Measurements from ENCODE around the gene CCNF.

Gene CCNF

GRCh38 chr16:2500430-2500917 lies 71.2 kb downstream of the CCNF start:
- no peak for TF ChIP-seq CTCF (IDR thresholded peaks at IDR 0.05)
- Mint-ChIP-seq H3K27ac (no peak overlapping the region), H3K4me3 (no peak overlapping the region), H3K27me3 (ENCODE audit: low read depth, poor library complexity) (peaks cover 3% of the 10 kb centered on the region), H3K9me3 (no peaks in the 10 kb centered on the region), H3K36me3 (ENCODE audit: low read depth) (peaks cover 6% of the 10 kb centered on the region), H3K4me1 (peaks cover 37% of the 10 kb centered on the region)
- no peak for DNase-seq

GRCh38 chr16:2500918-2501750 lies 71.9 kb downstream of the CCNF start:
- peaks cover 37% of the 10 kb centered on the region for H3K4me1 Mint-ChIP-seq
- H3K27me3 Mint-ChIP-seq (ENCODE audit: low read depth, poor library complexity) = peaks cover 3% of the 10 kb centered on the region
- peaks cover 6% of the 10 kb centered on the region for H3K36me3 Mint-ChIP-seq (ENCODE audit: low read depth)
- H3K9me3 Mint-ChIP-seq = no peaks in the 10 kb centered on the region
- H3K4me3 Mint-ChIP-seq = peak overlapping the region; percentile 36
- TF ChIP-seq CTCF (IDR thresholded peaks at IDR 0.05) = peak; percentile 99
- no peak overlapping the region for H3K27ac Mint-ChIP-seq
- peak; percentile 94 for DNase-seq

- TF ChIP-seq CTCF (IDR thresholded peaks at IDR 0.05) = no peak
- H3K9me3 Mint-ChIP-seq = no peaks in the 10 kb centered on the region
- H3K36me3 Mint-ChIP-seq (ENCODE audit: low read depth) = peaks cover 6% of the 10 kb centered on the region
- no peak for DNase-seq
- peaks cover 3% of the 10 kb centered on the region for H3K27me3 Mint-ChIP-seq (ENCODE audit: low read depth, poor library complexity)
- peaks cover 31% of the 10 kb centered on the region for H3K4me1 Mint-ChIP-seq
- no peak overlapping the region for H3K27ac Mint-ChIP-seq
- H3K4me3 Mint-ChIP-seq = peak overlapping the region; percentile 44
Observed at GRCh38 chr16:2501946-2502895, 73.0 kb downstream of the CCNF start.

GRCh38 chr16:2505695-2506094 lies 76.4 kb downstream of the CCNF start:
- Mint-ChIP-seq H3K27me3 (ENCODE audit: low read depth, poor library complexity) (peaks cover 11% of the 10 kb centered on the region), H3K27ac (peak overlapping the region; percentile 84), H3K36me3 (ENCODE audit: low read depth) (no peaks in the 10 kb centered on the region)

GRCh38 chr16:2507052-2507659 lies 77.9 kb downstream of the CCNF start:
- Mint-ChIP-seq H3K4me1 (peaks cover 41% of the 10 kb centered on the region), H3K27me3 (ENCODE audit: low read depth, poor library complexity) (peaks cover 14% of the 10 kb centered on the region), H3K36me3 (ENCODE audit: low read depth) (no peaks in the 10 kb centered on the region), H3K4me3 (no peak overlapping the region), H3K9me3 (no peaks in the 10 kb centered on the region), H3K27ac (peak overlapping the region; percentile 54)
- no peak for TF ChIP-seq CTCF (IDR thresholded peaks at IDR 0.05)
- DNase-seq = no peak

More at GRCh38 chr16:2505695-2506094, 76.4 kb downstream of the CCNF start:
- Mint-ChIP-seq H3K4me3 (no peak overlapping the region), H3K4me1 (peaks cover 32% of the 10 kb centered on the region), H3K9me3 (no peaks in the 10 kb centered on the region)
- no peak for DNase-seq
- no peak for TF ChIP-seq CTCF (IDR thresholded peaks at IDR 0.05)

Data from nephron progenitor cell (in vitro differentiated cells).